KMS-11 (cell line): ENCODE measurements around the gene COL6A2.

Source experiments
- H2AFZ ChIP-seq: fragments of 200-600 bp; sonication (generic); 2 replicates; pipeline ENCODE4 v1.6.1; 2016; ENCODE audit warnings: antibody characterized with exemption, mixed run types, low read depth
- H3K27ac ChIP-seq: fragments of 200-600 bp; sonication (generic); 2 replicates; pipeline ENCODE4 v1.6.1; 2016; ENCODE audit warnings: mild to moderate bottlenecking, mixed run types
- H3K27me3 ChIP-seq: fragments of 200-600 bp; sonication (generic); 2 replicates; pipeline ENCODE4 v1.6.1; 2017; ENCODE audit warnings: mild to moderate bottlenecking, low read depth, mixed run types, moderate library complexity; ENCODE audit not compliant: insufficient read depth
- H3K36me3 ChIP-seq: fragments of 200-600 bp; sonication (generic); 2 replicates; pipeline ENCODE4 v1.6.1; 2017; ENCODE audit warnings: mild to moderate bottlenecking, mixed run types; ENCODE audit not compliant: insufficient read depth
- H3K4me1 ChIP-seq: fragments of 200-600 bp; sonication (generic); 2 replicates; pipeline ENCODE4 v1.6.1; 2016; ENCODE audit warnings: mild to moderate bottlenecking, low read depth, mixed run types; ENCODE audit not compliant: poor library complexity, severe bottlenecking
- H3K4me2 ChIP-seq: fragments of 200-600 bp; sonication (generic); 2 replicates; pipeline ENCODE4 v1.7.0; 2016; ENCODE audit warnings: mild to moderate bottlenecking, mixed run types
- H3K4me3 ChIP-seq: fragments of 200-600 bp; sonication (generic); IDR thresholded peaks from 2 replicates; pipeline ENCODE4 v1.6.1; 2017; ENCODE audit warnings: low read depth, low read length, mixed read lengths; ENCODE audit not compliant: insufficient read depth
- H3K79me2 ChIP-seq: fragments of 200-600 bp; sonication (generic); 2 replicates; pipeline ENCODE4 v1.6.1; 2016; ENCODE audit warnings: low read depth, mixed run types; ENCODE audit not compliant: insufficient read depth
- H3K9ac ChIP-seq: fragments of 200-600 bp; sonication (generic); 2 replicates; pipeline ENCODE4 v1.6.1; 2016; ENCODE audit warnings: mild to moderate bottlenecking, mixed run types
- H4K20me1 ChIP-seq: fragments of 200-600 bp; sonication (generic); 2 replicates; pipeline ENCODE4 v1.6.1; 2016; ENCODE audit warnings: mild to moderate bottlenecking, mixed run types; ENCODE audit not compliant: insufficient read depth
- CTCF ChIP-seq: fragments of 200-600 bp; sonication (generic); conservative IDR thresholded peaks from 2 replicates; pipeline ENCODE4 v1.6.1; 2017; ENCODE audit warnings: low read depth, mild to moderate bottlenecking, antibody characterized with exemption, low read length, moderate library complexity, mixed read lengths

Gene COL6A2

GRCh38 chr21:46092026-46092764 is 5.7 kb upstream of the COL6A2 start:
- no peak overlapping the region for H3K4me2 ChIP-seq
- H3K4me1 ChIP-seq, result no peaks in the 10 kb centered on the region
- no peaks in the 10 kb centered on the region for H3K36me3 ChIP-seq
- H3K79me2 ChIP-seq, result no peaks in the 10 kb centered on the region
- no peak overlapping the region for H3K27ac ChIP-seq
- H4K20me1 ChIP-seq, result no peaks in the 10 kb centered on the region
- H3K4me3 ChIP-seq, result no peak overlapping the region
- peaks cover 37% of the 10 kb centered on the region; the same call in 1 of the 2 replicates for H3K27me3 ChIP-seq
- H3K9ac ChIP-seq, result no peak overlapping the region
- no peak for TF ChIP-seq CTCF
- no peak overlapping the region for H2AFZ ChIP-seq

DNA sequence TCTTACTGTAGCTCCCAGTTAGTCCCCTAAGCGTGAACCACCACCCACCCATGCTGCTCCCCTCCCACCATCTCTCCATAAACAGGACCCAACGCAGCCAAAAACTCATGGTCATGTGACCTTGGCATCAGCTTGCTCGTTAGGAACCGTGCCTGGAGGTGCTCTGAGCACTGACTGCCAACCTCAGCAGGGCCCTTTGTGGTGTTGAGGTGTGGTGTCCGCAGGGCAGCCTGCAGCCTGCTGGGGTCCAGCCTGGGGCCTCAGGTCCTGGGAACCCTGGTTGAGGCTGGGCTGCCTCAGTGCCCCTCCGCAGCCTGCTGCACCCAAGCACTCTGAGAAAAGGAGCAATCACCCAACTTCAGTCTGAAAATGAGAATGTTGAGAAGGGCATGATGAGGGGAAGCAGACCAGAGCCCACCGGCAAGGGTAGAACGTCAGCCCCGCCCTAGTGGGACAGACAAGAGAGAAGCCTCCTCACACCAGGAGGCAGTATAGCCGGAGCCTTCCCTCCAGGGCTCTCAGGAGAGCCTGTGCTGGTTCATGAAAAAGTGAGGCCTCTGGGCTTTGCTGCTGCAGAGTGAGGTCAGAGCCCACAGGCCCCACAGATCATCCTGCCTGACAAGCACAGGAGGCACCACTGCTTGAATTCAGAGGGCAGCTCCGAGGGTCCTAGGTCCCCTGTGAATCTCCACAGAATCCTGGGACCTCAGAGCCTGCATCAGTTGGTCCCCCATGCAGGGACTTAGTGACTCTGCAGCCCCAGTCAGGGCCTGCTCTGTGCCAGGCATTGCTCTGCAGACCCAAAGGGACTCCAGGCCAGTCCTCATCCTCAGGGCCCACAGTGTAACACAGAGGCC is 4.9 kb upstream of the COL6A2 start:
- Histone ChIP-seq H3K4me3 (no peak overlapping the region), H3K27me3 (peaks cover 35% of the 10 kb centered on the region; the same call in 1 of the 2 replicates), H3K4me1 (no peaks in the 10 kb centered on the region), H4K20me1 (no peaks in the 10 kb centered on the region), H3K79me2 (no peaks in the 10 kb centered on the region), H3K36me3 (no peaks in the 10 kb centered on the region), H3K9ac (no peak overlapping the region), H3K27ac (no peak overlapping the region), H2AFZ (no peak overlapping the region), H3K4me2 (no peak overlapping the region)
- no peak for TF ChIP-seq CTCF

DNA sequence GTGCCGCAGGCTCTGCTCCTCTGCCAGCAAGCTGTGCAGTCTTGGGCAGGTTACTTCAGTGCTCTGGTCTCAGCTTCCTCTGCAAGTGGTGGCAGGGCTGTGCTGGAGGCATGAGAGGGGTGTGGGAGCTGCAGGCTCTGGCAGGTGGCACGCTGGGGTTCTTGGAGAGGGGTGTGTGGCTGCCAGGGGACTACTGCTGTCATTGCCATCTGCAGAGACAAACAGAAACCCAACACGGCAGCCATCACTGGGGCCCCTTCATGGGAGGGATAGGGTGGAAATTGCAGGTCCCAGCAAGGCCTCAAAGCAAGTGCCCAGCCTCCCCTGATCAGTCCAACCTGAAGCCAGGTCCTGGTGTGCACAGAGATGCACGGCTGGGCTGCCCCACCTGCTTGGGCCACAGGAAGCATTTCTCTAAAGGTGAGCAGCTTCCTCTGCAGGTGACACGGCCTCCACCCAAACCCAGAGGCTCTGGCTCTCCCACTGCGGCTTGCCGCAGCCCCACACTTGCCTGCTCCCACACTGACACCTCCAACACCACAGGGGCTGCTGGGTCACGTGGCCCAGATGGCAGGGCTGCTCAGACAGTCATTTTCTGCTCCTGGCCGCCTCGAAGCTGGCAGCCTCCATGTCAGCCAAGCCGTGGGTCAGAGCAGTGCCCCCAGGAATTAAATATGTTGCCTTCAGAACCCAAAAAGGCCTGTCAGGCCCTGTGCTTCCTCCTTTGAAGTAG is 4.1 kb upstream of the COL6A2 start:
- Histone ChIP-seq H3K4me1 (no peaks in the 10 kb centered on the region), H3K27ac (no peak overlapping the region), H3K4me3 (no peak overlapping the region), H3K27me3 (peaks cover 31% of the 10 kb centered on the region; the same call in 1 of the 2 replicates), H2AFZ (no peak overlapping the region), H3K9ac (no peak overlapping the region), H3K79me2 (no peaks in the 10 kb centered on the region), H3K36me3 (no peaks in the 10 kb centered on the region), H4K20me1 (no peaks in the 10 kb centered on the region), H3K4me2 (no peak overlapping the region)
- no peak for TF ChIP-seq CTCF

GRCh38 chr21:46094401-46095082 is 3.4 kb upstream of the COL6A2 start:
- Histone ChIP-seq H3K27ac (no peak overlapping the region), H4K20me1 (no peaks in the 10 kb centered on the region), H3K79me2 (no peaks in the 10 kb centered on the region), H3K27me3 (peaks cover 31% of the 10 kb centered on the region; the same call in 1 of the 2 replicates), H3K9ac (no peak overlapping the region), H3K36me3 (no peaks in the 10 kb centered on the region), H2AFZ (no peak overlapping the region), H3K4me3 (no peak overlapping the region), H3K4me1 (no peaks in the 10 kb centered on the region), H3K4me2 (no peak overlapping the region)
- no peak for TF ChIP-seq CTCF
